Measurements from ENCODE around the gene SSU72.

Gene SSU72

DNA sequence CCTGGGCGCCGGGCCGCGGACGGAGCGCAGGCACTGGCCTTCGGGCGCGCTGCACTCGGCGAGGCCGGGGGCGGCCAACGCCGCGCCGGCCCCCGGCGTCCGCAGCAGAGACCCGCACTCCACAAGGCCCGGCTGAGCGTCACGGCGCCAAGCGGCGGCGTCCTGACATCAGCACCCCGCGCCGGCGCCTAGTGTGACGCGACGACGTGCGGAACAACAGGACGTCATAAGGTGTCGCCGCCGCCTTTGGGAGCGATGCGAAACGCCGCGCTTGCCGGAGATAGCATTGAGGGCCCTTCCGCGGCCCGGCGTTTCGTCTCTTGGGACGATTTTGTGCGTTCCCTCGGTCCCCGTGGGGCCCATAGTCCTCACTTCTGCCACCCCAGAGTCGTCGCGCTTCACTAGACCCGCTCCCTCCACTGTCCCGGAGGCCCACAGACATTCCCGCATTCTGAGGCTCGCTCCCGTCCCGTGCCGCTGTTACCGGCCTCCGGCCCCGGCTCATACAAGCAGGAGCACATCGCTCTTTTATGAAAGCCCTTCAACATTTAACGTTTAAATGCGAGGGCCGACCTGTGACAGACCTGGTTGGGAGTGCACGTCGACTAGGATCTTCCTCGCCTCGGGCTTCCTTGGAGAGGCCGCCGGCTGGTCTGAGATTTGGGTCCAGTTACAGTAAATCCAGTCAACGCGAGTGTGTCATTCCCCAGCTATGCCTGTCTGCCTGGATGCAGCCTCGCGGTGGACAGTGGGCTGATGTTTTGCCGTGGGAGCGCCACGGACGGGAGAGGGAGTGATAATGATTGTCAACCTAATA, at the start of gene SSU72:
TSS of gene SSU72 (minus strand) at position 143 of the 817 bp plus-strand sequence. CDS start 306 bp downstream, outside the sequence.
- H3K9me3 Mint-ChIP-seq = no peaks in the 10 kb centered on the region
- peak within 1 kb of the TSS; percentile 96 for H3K4me3 Mint-ChIP-seq
- DNase-seq (ENCODE audit: low spot score) = peak; percentile 94
- peak within 1 kb of the TSS; percentile 99 for H3K27ac Mint-ChIP-seq
- peaks cover 15% of the 10 kb centered on the region for H3K4me1 Mint-ChIP-seq (ENCODE audit: low read depth)
- peaks cover 20% of the 10 kb centered on the region for H3K36me3 Mint-ChIP-seq (ENCODE audit: low read depth)
- H3K27me3 Mint-ChIP-seq (ENCODE audit: low read depth) = no peaks in the 10 kb centered on the region

DNA sequence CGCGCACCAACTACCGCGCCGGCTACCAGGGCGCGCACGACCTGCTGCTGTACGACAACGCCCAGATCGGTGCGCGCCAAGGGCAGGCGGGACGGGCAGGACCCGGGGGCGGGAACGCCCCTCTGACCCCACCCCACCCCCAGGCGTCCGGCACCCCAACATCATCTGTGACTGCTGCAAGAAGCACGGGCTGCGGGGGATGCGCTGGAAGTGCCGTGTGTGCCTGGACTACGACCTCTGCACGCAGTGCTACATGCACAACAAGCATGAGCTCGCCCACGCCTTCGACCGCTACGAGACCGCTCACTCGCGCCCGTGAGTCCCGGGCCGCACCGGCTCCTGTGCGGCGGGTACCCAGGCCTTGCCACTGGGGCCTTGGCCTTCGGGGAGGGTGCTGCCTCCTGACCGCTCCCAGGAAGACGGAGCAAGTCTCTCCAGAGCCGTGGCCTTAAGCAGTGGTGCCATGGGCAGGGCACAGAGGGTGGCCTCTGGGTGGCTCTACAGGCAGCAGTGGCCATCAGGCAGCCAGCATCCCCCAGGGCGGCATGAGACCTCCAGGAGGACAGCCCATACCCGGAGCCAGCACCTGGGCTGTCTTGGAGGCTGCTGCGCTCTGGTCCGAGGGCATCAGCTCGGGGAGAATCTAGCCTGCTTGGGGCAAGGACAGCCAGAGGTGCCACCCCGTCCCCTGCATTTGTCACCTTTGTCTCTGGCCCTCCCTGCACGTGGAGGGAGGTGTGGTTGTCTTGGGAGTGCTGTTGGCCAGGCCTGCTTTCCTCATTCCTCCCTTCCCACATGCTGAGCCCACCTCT, 49.2 kb upstream of the SSU72 start:
- H3K27ac Mint-ChIP-seq = no peak overlapping the region
- DNase-seq (ENCODE audit: low spot score) = no peak
- no peaks in the 10 kb centered on the region for H3K4me1 Mint-ChIP-seq (ENCODE audit: low read depth)
- H3K27me3 Mint-ChIP-seq (ENCODE audit: low read depth) = no peaks in the 10 kb centered on the region
- no peaks in the 10 kb centered on the region for H3K36me3 Mint-ChIP-seq (ENCODE audit: low read depth)
- H3K9me3 Mint-ChIP-seq = no peaks in the 10 kb centered on the region
- no peak overlapping the region for H3K4me3 Mint-ChIP-seq

DNA sequence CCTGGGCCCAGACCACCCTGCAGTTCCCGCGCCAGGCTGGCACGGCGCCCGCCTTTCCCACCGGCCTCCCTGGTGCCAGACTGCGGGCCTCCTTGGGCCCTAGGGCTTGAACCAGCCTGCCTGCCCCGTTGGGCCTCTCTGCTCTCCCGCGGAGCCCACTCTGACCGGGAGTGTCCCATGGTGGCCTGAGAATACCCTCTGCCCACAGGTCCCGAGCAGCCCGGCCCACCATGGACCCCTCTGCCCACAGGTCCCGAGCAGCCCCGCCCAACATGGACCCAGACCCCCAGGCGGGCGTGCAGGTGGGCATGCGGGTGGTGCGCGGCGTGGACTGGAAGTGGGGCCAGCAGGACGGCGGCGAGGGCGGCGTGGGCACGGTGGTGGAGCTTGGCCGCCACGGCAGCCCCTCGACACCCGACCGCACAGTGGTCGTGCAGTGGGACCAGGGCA, 48.5 kb upstream of the SSU72 start:
- no peaks in the 10 kb centered on the region for H3K27me3 Mint-ChIP-seq (ENCODE audit: low read depth)
- no peaks in the 10 kb centered on the region for H3K36me3 Mint-ChIP-seq (ENCODE audit: low read depth)
- no peak for DNase-seq (ENCODE audit: low spot score)
- no peak overlapping the region for H3K27ac Mint-ChIP-seq
- no peaks in the 10 kb centered on the region for H3K4me1 Mint-ChIP-seq (ENCODE audit: low read depth)
- H3K9me3 Mint-ChIP-seq = no peaks in the 10 kb centered on the region
- H3K4me3 Mint-ChIP-seq = no peak overlapping the region

DNA sequence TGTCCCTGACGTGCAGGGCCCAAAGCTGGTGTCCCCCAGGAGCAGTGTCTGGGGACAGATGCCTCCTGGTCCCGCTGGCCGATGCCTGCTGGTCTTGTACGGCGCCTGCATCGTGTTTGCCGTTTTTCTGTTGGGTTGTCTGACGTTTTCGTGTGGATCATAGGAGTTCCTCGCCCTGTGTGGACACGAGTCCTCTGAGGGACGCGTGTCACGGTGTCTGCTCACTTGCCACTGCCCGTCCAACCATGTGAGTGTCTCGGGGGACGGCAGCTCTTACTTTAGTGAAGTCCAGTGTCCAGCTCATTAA, 48.1 kb upstream of the SSU72 start:
- no peaks in the 10 kb centered on the region for H3K36me3 Mint-ChIP-seq (ENCODE audit: low read depth)
- no peaks in the 10 kb centered on the region for H3K27me3 Mint-ChIP-seq (ENCODE audit: low read depth)
- H3K9me3 Mint-ChIP-seq = no peaks in the 10 kb centered on the region
- no peak overlapping the region for H3K27ac Mint-ChIP-seq
- DNase-seq (ENCODE audit: low spot score) = no peak
- H3K4me1 Mint-ChIP-seq (ENCODE audit: low read depth) = no peaks in the 10 kb centered on the region
- no peak overlapping the region for H3K4me3 Mint-ChIP-seq

DNA sequence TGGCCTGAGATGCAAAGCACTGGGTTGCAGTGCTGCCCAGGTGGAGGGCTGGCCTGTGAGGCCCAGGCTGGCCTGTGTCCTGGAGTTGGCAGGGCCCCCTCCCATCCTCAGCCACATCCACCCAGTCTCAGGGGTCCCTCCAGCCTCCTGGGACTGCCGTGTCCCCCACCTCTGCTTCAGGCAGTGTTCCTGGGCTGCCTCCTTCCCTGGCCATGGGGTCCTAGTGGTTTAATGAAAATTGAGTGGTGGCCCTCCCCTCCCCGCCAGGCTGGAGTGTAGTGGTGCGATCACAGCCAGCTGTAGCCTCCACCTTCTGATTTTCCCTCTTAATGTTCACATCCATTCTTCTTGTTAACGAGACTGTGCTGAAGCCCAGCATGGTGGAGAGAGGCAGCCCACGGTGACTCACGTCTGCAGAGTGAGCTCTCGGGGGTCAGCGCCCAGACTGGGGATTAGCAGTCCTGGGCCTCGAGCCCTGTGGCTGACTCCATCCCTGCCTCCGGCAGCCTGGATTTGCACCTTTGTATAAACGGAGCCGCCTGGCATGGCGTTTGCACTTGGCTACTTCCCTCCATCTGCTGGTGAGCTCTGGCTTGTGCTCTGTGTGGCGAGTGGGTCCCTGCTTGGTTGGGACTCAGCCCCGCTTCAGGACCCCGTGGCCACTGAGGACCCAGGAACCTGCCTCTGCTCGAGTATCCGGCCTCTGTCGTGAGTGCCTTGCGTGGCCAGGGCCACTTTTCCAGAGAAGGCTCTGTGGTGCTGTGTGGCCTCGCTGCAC, 47.5 kb upstream of the SSU72 start:
- DNase-seq (ENCODE audit: low spot score) = no peak
- H3K4me3 Mint-ChIP-seq = no peak overlapping the region
- peak overlapping the region; percentile 20 for H3K27ac Mint-ChIP-seq

DNA sequence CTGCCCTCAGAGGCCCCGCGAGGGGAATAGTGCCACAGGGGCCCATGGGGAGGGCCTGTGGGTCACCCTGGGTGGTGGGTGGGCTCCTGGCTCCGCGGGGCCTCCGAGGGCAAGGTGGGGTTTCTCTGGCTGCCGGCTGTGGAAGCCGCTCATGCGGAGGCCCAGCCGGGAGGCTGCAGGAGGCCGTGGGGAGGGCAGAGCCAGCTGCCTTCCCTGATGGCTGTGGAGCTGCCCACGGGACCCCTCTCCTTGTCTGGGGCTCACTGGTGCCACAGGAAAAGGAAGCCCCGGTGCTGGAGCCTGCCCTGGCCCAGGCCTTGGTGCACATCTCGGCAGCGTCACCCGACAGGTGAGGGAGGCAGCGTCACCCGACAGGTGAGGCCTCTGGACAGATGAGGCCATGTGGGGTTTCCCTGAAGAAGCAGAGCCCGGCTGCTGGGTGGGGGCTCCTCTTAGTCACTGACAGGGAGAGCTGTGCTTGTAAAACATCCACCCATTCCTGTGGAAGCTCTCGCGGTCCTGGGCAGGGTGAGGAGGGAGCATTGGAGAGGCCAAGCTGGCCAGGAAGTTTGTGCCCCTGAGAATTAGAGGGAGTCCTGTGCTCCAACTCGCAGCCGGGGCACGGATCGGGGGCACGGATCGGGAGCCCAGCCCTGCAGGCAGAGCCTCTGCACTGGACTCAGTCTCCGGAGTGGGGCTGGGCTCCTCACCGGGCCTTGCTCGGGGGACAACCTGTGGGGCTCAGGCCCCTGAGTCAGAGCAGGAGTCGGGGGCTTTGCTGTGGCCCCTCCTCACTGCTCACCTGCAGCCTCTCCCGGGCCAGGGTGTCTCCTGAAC, 46.7 kb upstream of the SSU72 start:
- no peak overlapping the region for H3K4me3 Mint-ChIP-seq
- no peak for DNase-seq (ENCODE audit: low spot score)
- H3K27me3 Mint-ChIP-seq (ENCODE audit: low read depth) = no peaks in the 10 kb centered on the region
- no peaks in the 10 kb centered on the region for H3K36me3 Mint-ChIP-seq (ENCODE audit: low read depth)
- H3K9me3 Mint-ChIP-seq = no peaks in the 10 kb centered on the region
- H3K27ac Mint-ChIP-seq = peak overlapping the region; percentile 36
- H3K4me1 Mint-ChIP-seq (ENCODE audit: low read depth) = peaks cover 7% of the 10 kb centered on the region

More for the DNA sequence above, 47.5 kb upstream of the SSU72 start:
- Mint-ChIP-seq H3K4me1 (ENCODE audit: low read depth) (peaks cover 2% of the 10 kb centered on the region), H3K9me3 (no peaks in the 10 kb centered on the region), H3K36me3 (ENCODE audit: low read depth) (no peaks in the 10 kb centered on the region), H3K27me3 (ENCODE audit: low read depth) (no peaks in the 10 kb centered on the region)

DNA sequence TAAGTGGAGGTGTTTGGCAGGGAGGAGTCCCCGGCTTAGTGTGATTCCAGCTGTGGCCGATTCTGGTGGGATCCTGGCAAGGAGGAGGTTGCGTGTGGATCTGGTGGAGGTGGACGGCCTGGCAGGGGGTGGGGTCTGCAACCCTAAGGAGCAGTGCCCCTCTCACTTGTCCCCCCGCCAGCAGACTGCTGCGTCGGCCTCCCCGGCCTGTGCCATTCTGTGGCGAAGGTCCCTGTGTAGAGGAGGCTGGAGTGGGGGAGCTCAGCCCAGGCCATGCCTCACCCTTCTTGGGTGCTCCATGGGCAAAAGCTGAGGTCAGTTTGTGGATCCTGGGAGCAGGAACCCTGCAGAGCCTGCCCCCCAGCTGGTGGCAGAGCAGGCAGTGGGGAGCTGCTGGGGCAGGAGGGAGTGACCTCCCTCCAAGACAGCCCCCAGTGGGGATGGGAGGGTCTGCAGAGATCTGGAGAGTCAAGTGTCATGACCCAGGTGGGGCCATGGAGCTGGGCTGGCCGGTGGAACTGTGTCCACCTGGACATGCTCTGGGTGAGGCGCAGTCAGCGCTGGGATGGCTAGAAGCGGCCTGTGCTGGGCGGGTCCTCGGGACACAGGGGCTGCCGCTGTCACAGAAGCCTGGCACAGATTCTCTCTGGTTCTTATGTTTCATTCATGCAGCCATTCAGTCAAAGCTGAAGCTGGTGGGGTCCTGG, 45.9 kb upstream of the SSU72 start:
- no peak for DNase-seq (ENCODE audit: low spot score)

DNA sequence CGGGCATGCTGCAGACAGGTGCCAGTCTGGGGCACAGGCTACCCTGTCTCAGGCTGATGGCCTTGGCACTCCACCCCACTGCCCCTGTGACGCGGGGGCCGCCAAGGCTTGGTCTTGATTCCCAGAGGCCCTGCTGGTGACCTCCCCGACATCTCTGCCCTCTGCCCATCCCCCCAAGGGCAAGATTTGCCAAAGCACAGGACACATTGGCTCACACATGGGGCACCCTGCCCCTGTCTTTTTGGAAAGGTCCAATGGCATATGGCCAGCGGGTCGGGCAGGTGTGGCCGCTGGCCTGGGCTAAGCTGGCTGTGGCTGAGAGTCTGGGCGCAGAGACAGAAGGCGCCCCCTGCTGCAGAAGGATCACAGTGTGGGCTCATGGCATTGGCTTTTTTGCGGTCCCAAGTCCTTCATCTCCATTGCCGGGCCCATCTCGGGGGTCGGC, 45.3 kb upstream of the SSU72 start:
- no peak for DNase-seq (ENCODE audit: low spot score)
- peaks cover 8% of the 10 kb centered on the region for H3K4me1 Mint-ChIP-seq (ENCODE audit: low read depth)
- H3K36me3 Mint-ChIP-seq (ENCODE audit: low read depth) = no peaks in the 10 kb centered on the region
- H3K9me3 Mint-ChIP-seq = no peaks in the 10 kb centered on the region
- no peaks in the 10 kb centered on the region for H3K27me3 Mint-ChIP-seq (ENCODE audit: low read depth)
- no peak overlapping the region for H3K27ac Mint-ChIP-seq
- no peak overlapping the region for H3K4me3 Mint-ChIP-seq

More for the DNA sequence above, 45.9 kb upstream of the SSU72 start:
- Mint-ChIP-seq H3K9me3 (no peaks in the 10 kb centered on the region), H3K27ac (no peak overlapping the region), H3K4me1 (ENCODE audit: low read depth) (peaks cover 7% of the 10 kb centered on the region), H3K4me3 (no peak overlapping the region), H3K27me3 (ENCODE audit: low read depth) (no peaks in the 10 kb centered on the region), H3K36me3 (ENCODE audit: low read depth) (no peaks in the 10 kb centered on the region)

DNA sequence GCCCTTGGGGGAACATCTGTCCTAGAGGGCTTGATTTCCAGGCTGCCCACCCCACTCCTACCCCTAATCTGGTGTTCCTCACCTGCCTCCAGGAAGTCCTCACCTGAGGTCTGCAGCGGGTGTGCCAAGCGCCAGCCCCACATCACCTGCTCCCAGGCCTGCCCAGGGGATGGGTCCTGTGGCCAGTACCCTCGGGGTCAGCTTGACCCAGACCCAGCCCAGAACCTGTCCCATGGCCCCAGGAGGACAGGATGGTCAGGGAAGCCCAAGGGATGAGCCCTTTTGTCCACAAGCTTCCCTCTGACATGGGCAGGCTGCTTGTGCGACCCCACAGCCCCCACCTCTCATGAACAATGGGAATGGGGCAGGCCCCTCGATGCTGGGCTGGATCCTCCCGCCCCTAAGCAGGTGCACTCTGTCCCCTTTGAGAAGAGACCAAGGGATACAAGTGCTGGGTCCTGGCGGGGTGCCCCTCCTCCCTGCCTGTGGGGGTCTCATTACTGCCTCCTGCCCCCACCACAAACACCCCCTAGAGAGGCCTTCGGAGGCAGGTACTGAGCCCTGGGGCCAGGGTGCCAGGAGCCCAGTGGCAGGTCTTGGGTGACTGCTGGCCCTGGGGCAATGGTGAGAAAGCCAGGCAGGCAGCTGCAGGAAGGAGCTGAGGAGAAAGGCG, 43.9 kb upstream of the SSU72 start:
- Mint-ChIP-seq H3K36me3 (ENCODE audit: low read depth) (no peaks in the 10 kb centered on the region), H3K9me3 (no peaks in the 10 kb centered on the region), H3K27ac (no peak overlapping the region), H3K4me1 (ENCODE audit: low read depth) (peaks cover 22% of the 10 kb centered on the region), H3K4me3 (no peak overlapping the region), H3K27me3 (ENCODE audit: low read depth) (no peaks in the 10 kb centered on the region)
- no peak for DNase-seq (ENCODE audit: low spot score)

DNA sequence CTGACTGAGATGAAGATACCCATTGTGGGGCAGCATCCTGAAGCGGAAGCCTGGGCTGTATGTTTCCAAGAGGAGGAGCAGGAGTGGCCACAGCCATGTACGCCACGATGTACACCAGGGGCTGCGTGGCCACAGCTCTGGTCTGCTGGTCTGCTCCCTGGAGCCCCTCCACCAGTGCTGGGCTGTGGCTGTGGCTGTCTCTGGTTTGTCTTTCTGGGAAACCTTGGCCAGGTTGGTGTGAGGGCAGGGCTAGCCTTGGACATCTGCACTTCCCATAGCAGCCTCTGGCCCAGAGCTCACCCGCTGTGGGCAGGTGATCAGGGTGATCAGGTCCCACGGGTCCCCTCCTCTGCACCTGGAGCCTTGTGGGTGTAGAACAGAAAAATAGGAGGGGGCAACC, 43.3 kb upstream of the SSU72 start:
- Mint-ChIP-seq H3K27me3 (ENCODE audit: low read depth) (no peaks in the 10 kb centered on the region), H3K4me1 (ENCODE audit: low read depth) (peaks cover 23% of the 10 kb centered on the region), H3K36me3 (ENCODE audit: low read depth) (no peaks in the 10 kb centered on the region), H3K27ac (no peak overlapping the region), H3K9me3 (no peaks in the 10 kb centered on the region), H3K4me3 (no peak overlapping the region)
- no peak for DNase-seq (ENCODE audit: low spot score)

DNA sequence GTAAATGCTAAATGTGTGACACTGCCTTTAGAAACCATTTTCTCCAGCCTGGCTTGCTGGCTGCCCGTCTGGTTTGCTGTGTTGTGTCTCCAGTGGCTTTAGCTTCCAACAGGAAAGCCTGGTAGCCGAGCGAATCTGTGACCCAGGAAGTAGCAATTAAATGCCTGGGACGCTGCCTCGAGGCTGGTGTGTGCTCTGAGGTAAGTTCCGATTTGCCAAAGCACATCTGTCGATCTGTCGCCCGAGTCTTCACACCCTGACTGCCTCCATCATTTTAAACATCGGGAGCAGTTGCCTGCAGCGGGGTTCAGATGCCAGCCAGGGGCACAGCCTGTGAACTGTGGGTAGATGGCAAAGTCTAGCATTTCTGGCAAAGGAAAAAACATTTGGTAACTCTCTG, 42.9 kb upstream of the SSU72 start:
- H3K9me3 Mint-ChIP-seq = no peaks in the 10 kb centered on the region
- no peak for DNase-seq (ENCODE audit: low spot score)
- H3K27ac Mint-ChIP-seq = peak overlapping the region; percentile 91

DNA sequence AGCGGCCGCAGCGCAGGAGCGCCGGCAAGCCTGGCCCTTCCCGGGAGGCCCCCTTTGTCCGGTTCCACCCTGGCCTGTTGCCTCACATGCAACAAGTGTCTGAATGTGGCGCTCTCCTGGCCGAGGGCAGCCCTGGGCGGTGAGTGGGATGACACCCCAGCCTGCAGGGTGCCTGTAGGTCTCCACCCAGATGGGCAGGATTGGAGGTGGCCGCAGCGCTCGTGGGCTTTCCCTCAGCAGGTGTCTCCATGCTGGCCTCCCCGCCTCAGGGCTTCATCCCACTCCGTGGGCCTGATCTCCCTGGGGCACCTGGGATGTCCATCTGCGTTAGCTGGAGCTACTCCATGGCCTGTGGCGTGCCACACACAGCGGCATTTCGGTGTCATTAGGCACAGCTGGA, 42.2 kb upstream of the SSU72 start:
- Mint-ChIP-seq H3K27me3 (ENCODE audit: low read depth) (no peaks in the 10 kb centered on the region), H3K9me3 (no peaks in the 10 kb centered on the region), H3K4me3 (peak overlapping the region; percentile 85), H3K36me3 (ENCODE audit: low read depth) (peaks cover 2% of the 10 kb centered on the region), H3K27ac (peak overlapping the region; percentile 91), H3K4me1 (ENCODE audit: low read depth) (peaks cover 26% of the 10 kb centered on the region)
- no peak for DNase-seq (ENCODE audit: low spot score)

More for the DNA sequence above, 42.9 kb upstream of the SSU72 start:
- peak overlapping the region; percentile 85 for H3K4me3 Mint-ChIP-seq
- peaks cover 23% of the 10 kb centered on the region for H3K4me1 Mint-ChIP-seq (ENCODE audit: low read depth)
- no peaks in the 10 kb centered on the region for H3K27me3 Mint-ChIP-seq (ENCODE audit: low read depth)
- H3K36me3 Mint-ChIP-seq (ENCODE audit: low read depth) = no peaks in the 10 kb centered on the region
